ENCODE data around the gene CAPRIN1. TPM values are rescaled to one million over a fixed set of nuclear protein-coding genes. Genes with fewer than 3 reads are reported as not detected.

The CAPRIN1 gene
- total RNA-seq, 1 experiment from 2014 or later = 301 TPM

DNA sequence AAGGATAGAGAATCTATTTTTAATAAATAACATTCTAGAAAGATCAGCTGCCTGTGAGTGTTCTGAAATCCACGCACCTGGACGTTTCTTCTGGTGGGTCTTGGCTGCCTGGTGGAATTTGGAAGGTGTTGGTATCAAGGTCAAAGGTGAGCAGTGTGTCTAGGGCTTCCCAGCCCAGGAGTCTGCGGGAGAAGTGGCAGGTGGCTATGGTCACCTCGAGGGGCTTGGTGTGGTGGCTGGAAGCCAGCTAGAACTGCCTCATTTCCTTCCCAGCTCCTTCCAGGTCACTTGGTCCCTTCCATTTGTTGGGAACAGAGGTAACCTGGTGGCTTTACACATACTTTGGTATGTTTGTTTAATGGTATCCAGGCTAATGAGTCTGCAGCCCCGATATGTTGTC is 95.3 kb downstream of the CAPRIN1 start:
- DNase-seq = no peak
- peaks cover 40 to 70% (median 65%) of the 10 kb centered on the region in 3 experiments; a peak in 6 of 7 replicates for H3K36me3 Mint-ChIP-seq (ENCODE audit: insufficient read depth in 1 of 3, low read depth in 3 of 3)
- H3T11ph ChIP-seq (ENCODE audit: low read length) = no peak overlapping the region
- H2AK5ac ChIP-seq (ENCODE audit: insufficient read length, low read length) = no peak overlapping the region
- H3K9ac ChIP-seq (ENCODE audit: extremely low read depth, insufficient read length, low read length) = no peak overlapping the region
- H3K4me3 Mint-ChIP-seq = no peak overlapping the region
- no peaks in the 10 kb centered on the region for H3K27me3 Mint-ChIP-seq (ENCODE audit: low read depth)
- no peaks in the 10 kb centered on the region for H3K9me3 ChIP-seq (ENCODE audit: control insufficient read depth, low read depth, low read length)
- no peaks in the 10 kb centered on the region for H3K79me1 ChIP-seq (ENCODE audit: insufficient read depth, low read depth, low read length, poor library complexity, severe bottlenecking)
- H3K27me3 ChIP-seq (ENCODE audit: insufficient read depth, low read length) = no peaks in the 10 kb centered on the region
- no peaks in the 10 kb centered on the region for H3K4me1 Mint-ChIP-seq
- no peak overlapping the region for H3K27ac ChIP-seq (ENCODE audit: insufficient read length, low read depth, low read length)
- H3K18ac ChIP-seq (ENCODE audit: insufficient read length, low read depth, low read length) = no peak overlapping the region
- H3K79me2 ChIP-seq (ENCODE audit: insufficient read depth, low read length) = no peaks in the 10 kb centered on the region
- H2BK5ac ChIP-seq (ENCODE audit: insufficient read length, low read length) = no peak overlapping the region
- H3K56ac ChIP-seq (ENCODE audit: insufficient read length, low read depth, low read length) = no peak overlapping the region
- no peaks in the 10 kb centered on the region for H3K23me2 ChIP-seq (ENCODE audit: insufficient read length, low read depth, low read length, poor library complexity, severe bottlenecking)
- no peak overlapping the region for H2BK15ac ChIP-seq (ENCODE audit: low read depth, low read length)
- no peak overlapping the region for H3K27ac Mint-ChIP-seq
- no peak overlapping the region for H4K8ac ChIP-seq (replicated peaks; ENCODE audit: insufficient read length, low read depth, low read length)
- H3K4ac ChIP-seq (ENCODE audit: low read depth, low read length) = no peak overlapping the region
- H3K4me2 ChIP-seq (ENCODE audit: insufficient read depth, insufficient read length, low read length) = no peak overlapping the region
- no peak overlapping the region for H3K14ac ChIP-seq (ENCODE audit: insufficient read depth, low read length)
- WGBS (ENCODE audit: extremely low coverage, insufficient read length, low lambda C conversion rate) = no CpG with 5 or more reads among the region's 5 CpGs
- H3K4me1 ChIP-seq (ENCODE audit: insufficient read depth, low read length) = no peaks in the 10 kb centered on the region
- no peak overlapping the region for H2BK12ac ChIP-seq (ENCODE audit: insufficient read length, low read depth, low read length)
- H3K9me3 Mint-ChIP-seq = no peaks in the 10 kb centered on the region
- H3K23ac ChIP-seq (ENCODE audit: insufficient read length, low read depth, low read length) = no peak overlapping the region
- no peak overlapping the region for H2AFZ ChIP-seq (ENCODE audit: low read length)
- no peaks in the 10 kb centered on the region for H4K20me1 ChIP-seq (ENCODE audit: control insufficient read depth, insufficient read depth, insufficient read length)
- H4K5ac ChIP-seq (ENCODE audit: insufficient read length, low read depth, low read length) = no peak overlapping the region
- H2BK20ac ChIP-seq (ENCODE audit: low read depth, low read length, poor library complexity, severe bottlenecking) = no peak overlapping the region
- TF ChIP-seq, protein P1, sequence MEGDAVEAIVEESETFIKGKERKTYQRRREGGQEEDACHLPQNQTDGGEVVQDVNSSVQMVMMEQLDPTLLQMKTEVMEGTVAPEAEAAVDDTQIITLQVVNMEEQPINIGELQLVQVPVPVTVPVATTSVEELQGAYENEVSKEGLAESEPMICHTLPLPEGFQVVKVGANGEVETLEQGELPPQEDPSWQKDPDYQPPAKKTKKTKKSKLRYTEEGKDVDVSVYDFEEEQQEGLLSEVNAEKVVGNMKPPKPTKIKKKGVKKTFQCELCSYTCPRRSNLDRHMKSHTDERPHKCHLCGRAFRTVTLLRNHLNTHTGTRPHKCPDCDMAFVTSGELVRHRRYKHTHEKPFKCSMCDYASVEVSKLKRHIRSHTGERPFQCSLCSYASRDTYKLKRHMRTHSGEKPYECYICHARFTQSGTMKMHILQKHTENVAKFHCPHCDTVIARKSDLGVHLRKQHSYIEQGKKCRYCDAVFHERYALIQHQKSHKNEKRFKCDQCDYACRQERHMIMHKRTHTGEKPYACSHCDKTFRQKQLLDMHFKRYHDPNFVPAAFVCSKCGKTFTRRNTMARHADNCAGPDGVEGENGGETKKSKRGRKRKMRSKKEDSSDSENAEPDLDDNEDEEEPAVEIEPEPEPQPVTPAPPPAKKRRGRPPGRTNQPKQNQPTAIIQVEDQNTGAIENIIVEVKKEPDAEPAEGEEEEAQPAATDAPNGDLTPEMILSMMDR (conservative IDR thresholded peaks at IDR 0.05) = no peak
- no peak overlapping the region for H4K91ac ChIP-seq (ENCODE audit: insufficient read length, low read depth, low read length)
- no peak overlapping the region for H2BK120ac ChIP-seq (ENCODE audit: low read depth, low read length, poor library complexity, severe bottlenecking)
